Stimulated activated naive CD4-positive, alpha-beta T cell treated with Interleukin-2 at 50 U/mL for 16 hours (primary cell): ENCODE data around the gene SCN1A.
"Not testable (repeated sequence)": the region's sequence is repeated elsewhere in the genome, so short reads cannot be mapped to it uniquely, and the experiment has no call there.

Experiments used
- DNase-seq: peaks from one replicate; lab custom pipeline; 2025; lab: John Stamatoyannopoulos, UW

The SCN1A gene

DNA sequence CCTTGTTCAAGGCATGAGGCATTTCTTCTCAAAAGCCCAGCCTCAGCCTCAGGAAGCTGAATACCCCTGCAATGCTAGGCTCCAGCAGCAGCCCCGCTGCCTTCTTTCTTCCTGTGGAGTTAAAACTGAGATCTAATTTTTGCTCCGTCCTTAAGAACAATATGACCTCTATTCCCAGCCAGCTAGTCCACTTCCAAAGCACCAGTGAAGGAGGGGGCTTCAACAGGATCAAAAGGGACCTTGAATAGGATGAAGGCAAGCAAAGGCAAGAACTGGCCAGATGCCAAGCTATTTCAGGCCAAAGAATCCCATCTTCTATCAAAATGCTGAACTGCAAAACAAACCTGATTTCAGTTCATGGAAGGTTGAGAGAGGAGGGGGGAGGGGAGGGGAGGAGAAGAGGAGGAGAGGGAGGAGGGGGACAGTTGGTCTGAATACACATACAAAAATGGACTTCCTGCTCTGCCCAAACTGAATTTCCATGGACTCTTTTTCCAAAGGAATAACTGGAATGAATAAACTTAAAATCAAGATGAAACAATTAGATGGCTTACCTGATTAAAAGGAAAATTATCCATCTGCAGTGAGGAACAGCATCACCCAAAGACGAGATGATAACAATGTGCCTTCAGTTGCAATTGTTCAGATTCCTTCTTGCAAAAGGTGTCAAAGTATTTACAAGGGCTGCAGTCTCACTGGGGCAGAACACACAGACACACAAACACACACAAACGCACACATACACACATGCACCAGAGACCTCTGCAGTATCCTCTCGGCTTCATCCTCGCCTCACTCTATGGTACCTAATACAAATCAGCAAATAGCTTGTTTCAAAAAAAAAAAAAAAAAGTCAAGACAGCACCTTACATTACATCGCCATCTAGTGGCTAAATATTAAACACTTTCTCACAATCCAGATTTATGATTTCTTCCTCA is at the start of gene SCN1A:
SCN1A (minus strand) TSS at position 804 of the 939 bp plus-strand sequence. CDS start 54,399 bp downstream, outside the sequence.
- no peak for DNase-seq

DNA sequence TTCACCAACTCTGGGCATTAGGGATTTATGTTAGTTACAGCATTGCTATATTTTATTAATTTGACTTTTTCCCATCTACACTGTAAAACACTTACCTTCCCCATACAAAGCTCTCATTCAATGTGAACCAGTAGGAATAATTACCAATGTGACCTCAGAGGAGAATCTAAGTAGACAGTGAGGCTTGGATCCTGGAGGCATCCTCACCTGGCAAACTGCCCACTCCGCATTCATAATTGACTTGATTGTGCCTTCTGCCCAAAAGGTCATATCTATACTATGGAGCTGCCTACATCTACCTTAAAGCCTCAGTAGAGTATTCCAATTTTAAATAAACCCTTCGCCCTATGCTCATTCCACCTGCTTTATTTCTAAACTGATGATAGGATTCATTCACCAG is 45.4 kb upstream of the SCN1A start:
- DNase-seq, result no peak

DNA sequence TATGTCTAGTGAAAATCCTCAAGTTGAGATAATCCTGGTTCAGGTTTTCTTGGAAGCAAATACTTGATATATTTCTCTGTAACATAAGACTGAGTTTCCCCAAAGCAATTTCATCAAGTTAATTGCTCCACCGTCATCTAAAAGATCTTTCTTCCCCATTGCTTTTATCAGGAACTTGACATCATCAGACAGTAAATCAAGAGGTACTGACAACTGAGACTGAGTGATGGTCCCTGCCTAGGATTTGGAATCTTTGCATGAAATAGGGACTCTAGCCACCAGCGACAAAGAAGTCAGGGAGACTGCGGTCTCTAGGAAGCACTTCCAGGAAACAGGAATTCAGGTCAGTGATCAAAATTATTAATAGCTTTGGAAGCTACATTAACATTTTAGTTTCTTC is 43.4 kb upstream of the SCN1A start:
- no peak for DNase-seq

DNA sequence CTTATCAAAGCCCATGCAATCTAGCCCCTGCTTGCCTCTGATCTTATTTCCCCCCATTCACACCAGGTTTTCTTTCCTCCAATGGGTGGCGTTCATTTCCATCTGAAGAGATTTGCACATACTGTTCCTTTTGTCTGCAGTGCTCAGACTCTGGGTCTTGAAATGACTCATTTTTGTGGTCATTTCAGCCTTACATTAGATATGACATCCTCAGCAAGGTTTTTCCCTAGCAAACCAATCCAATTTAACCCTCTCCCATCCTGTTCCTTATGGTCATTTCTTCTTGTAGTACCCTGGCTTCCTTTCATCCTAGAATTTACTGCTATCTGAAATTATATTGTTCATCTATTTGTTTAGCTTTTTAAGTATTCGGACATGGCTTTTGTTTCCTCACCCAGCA is 42.5 kb upstream of the SCN1A start:
- no peak for DNase-seq

DNA sequence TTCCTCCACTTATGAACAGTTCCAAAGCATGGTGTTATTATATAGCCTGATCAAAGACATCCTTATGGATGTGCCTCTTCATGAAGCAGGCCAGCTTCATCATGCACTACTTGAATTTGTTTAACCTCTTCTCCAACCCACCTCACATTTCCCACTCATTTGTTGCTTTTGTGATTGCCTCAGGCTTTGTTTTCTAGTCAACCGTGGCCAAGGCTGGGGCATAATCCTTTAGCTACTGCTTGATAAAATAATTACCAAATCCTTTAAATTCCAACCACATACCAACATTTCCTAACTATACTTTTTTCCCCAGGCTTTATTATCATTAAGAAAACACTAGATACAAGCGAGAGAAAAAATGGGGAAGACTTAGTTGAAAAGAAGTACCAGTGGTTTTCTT is 39.6 kb upstream of the SCN1A start:
- no peak for DNase-seq

DNA sequence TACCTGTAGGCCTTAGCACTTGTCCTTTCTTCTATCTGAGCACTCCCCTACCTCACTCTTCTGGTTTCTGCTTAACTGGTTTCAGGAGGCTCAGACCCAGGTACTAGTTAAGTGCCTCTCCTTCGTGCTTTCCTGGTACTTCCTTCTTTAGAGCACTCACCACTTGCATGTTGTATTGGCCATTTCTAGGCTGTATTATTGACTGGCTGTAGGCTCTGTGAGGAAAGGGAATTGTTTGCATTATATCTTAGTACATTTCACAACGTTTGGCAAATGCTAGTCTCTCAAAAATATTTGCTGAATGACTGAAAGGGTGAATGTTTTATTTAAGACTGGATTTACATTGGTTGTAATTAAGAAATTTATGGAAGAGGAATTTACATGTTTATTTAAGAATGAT is 36.0 kb upstream of the SCN1A start:
- DNase-seq, result no peak

DNA sequence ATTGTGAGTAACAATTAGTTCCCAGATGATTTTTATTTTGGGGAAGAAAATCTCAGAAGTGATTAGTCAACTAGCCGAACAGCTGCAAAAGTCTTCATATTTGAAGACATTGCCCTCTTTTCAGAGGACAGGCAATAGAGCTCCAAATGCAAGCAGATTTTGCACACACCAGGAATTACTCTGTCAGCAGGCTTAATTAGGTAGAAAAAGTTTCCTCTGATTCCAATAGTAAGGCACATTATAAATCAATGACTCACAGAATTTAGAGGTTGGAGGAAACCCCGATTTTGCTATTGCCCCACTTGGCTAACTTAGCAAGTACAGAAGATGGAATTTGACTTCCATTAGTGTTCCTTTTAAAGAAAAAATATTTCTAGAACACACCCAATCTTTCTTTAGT is 30.7 kb upstream of the SCN1A start:
- no peak for DNase-seq

DNA sequence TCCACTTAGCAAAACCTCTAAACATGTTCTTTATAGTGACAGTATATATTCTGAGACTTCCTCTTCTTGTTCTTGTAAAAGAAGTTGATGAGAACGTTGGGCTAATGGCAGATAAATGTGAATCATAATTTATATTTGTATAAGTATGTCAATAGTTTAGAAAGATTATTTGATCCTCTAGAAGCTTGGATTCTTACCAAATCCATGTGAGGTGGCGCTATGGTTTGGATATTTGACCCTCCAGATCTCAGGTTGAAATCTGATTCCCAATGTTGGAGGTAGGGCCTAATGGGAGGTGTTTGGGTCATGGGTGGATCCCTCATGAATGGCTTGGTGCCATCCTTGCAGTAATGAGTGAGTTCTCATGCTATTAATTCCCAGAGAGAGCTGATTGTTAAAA is 29.8 kb upstream of the SCN1A start:
- DNase-seq, result no peak

DNA sequence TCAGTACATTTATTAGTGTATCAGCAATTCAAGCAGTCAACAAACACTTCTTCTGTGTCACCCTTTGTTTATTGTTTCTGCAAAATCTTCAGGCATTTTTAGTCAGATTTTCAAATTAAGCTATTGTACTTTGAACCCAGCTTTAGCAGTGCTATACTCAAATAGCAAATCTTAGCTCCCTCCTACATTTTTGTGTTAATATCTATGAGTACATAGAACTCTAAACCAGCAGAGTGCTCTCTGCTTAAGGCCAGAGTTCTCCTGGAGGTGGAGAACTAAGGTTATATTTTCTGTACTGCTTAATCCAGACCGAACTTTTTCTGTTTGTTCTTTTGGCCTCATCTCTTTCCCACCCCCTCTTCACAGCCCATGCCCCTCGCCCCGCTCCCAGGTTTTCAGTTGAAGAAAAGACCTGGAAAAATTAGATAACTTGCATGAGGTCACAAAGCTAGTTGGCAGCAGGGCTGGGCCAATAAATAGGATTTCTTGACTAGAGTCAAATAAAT is 29.2 kb upstream of the SCN1A start:
- DNase-seq, result no peak

DNA sequence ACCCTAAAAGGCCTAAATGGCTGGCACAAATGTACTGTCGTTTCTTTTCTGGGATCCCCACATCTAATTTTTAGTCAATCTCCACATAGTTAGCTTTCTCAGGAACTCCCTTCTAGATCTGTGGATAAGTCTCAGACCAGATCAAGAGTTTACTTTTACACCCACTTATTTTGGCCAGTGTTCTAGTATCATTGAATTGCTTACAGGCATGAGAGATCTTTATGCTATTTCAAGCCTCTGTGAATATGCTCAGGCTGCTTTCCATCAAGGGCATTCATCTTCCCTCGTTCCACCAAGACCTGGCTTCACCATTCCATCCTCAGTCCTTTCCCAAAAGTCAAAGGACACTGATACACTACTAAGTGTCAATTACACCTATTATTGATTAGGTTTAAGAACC is 27.8 kb upstream of the SCN1A start:
- no peak for DNase-seq

DNA sequence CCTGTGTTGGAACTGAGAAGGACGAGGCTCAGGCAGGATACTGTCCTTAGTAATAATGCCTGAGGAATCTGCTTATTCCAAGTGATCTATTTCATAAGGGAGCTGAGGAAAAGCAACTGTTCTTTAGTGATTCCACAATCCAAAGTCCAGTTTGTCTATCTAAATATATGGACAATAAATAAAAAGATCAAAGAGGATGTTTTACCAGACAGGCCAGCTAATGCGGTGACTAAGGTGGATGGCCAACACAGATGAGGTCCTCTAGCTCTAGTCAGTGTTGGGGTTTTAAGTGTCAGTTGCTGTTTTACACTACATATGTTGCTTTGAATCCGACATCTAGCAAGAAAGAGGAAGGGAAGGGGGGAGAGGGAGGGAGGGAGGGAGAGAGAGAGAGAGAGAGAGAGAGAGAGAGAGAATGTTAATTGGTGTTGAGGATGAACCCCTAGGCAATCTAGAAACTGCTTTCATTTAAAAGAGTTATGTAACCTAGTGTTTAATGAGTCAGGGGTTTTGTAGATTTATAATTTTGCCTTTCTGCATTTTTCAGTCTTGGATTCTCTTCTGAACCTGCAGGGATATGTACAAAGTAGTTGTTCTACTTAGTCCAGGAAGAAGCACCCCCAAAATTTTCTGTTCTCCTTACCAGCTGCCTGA is 27.0 kb upstream of the SCN1A start:
- DNase-seq, result no peak

DNA sequence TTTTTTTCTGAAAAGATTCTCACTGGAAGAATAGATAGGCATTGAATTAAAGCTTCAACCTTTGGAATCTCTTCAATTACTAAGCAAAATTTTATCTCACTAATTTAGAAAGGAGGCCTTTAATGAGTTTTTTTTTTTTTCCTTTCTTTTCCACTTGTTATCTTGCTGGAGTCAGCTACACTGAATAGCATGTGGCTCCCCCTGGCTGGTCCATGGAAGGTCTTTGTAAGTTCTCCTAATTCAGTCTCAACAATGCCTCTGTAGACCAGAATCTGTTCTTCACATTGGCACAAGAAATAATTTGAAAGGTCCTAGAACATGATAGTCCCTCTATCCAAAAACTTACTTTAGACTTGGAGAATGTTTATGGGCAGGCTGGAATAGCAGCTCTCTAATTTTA is 24.2 kb upstream of the SCN1A start:
- no peak for DNase-seq

DNA sequence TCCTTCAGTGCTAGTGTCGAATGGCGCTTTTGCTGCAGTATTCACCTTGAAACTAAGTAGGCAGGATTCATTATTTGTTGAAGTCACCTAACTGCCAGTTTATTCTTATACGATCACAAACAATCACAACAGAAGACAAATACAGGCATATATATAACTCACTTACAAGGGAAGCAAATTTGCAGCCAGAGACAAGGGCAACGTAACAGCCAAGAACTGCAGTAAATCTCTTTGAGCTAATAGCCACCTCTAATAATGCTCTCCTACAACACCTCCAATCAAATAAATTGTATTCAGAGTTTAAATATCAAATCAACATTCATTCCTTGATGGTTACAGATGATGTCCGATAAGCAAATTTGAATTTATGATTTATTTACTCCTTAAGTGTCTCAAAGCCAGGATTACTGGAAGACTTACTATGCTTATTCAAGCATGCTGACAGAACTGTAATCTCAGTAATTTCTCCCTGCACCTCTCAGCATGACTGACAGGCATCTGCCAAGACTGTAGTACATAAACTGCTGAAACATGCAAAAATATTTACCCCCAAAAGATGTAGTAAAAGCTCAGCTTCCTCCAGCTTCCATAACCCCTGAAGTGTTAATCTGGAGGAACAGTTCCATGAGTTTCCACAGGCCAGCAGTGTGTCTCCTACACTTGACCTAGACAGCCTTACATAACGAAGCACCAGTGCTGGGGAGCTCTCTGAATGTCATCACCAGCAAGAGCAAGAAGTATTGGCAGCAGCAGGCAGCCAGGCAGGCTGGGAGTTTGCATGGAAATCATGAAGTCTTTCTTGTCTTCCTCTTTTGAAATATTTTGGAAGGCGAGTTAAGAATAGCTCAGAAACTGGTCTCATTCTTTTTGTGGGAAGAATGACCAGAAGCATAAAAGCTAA is 20.9 kb upstream of the SCN1A start:
- no peak for DNase-seq

DNA sequence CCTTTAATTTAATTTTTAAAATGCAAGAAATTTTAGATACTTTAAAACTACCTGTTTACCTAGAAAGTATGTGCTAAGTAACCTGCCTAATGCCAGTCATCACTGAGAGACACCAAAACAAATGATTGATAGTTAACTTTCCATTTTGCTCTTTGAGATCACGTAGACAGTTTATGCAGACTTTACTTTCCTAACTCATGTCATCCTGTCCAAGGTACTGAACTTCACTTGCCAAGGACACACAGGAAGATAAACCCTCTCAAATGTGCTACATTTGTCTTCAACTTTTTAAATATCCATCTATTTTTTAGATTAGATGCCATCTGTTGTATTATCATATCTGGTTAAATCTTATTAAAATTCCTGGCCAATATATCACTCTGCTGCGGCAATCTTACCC is 20.1 kb upstream of the SCN1A start:
- DNase-seq, result no peak

DNA sequence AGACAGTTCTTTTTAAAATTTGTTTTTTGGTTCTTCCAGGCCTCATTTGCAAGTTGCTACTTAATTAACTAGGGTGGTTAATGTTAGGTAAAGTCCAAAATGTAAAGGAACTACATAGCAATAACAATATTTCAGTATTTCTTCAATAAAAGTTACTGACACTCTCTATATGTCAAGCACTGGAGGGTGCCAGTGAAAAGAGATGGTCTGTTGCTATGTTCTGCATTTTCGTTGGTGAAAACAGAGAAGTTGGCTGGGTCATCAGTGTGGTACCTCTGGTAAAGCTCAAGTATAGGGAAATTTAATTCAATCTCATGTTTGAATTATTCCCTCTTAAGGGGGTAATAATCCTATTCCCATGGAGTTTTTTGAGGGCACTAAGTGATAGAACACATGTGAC is 16.3 kb upstream of the SCN1A start:
- DNase-seq, result no peak

DNA sequence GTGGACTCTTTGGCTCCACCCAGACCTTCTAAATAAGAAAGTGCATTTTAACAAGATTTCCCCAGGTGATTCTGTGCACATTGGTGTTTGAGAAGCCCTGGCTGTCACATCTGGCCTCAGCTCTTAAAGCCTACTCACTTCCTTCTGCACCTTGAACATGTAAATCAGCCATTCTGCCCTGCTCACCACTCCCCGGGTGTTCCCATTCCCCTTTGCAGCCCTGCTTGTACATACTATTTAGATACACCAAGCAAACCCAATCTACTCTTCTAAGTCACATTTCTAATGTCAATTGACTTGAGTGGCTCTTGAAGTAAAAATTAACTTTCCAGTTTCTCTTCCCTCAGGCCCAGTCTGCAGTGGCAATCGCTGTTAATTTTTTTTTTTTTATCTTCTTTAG is 13.1 kb upstream of the SCN1A start:
- DNase-seq, result no peak

DNA sequence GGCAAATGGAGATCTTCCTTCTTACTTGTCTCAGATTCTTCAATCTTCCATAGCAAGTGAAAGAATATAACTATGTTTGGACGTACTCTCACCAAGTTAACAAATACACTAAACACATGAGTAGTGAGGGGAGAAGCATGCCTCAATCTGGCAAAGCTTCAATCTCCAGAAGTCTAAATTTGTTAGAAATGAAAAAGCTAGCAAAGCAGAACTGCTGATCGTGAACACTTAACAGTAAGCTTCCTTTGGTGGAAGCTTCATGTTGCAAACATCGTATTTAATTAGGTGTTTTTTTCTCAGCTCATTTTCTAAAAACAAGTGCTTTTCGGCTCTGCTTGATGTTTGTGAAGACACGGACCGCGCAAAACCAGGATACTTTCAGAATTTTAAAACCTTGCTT is 12.7 kb upstream of the SCN1A start:
- no peak for DNase-seq

DNA sequence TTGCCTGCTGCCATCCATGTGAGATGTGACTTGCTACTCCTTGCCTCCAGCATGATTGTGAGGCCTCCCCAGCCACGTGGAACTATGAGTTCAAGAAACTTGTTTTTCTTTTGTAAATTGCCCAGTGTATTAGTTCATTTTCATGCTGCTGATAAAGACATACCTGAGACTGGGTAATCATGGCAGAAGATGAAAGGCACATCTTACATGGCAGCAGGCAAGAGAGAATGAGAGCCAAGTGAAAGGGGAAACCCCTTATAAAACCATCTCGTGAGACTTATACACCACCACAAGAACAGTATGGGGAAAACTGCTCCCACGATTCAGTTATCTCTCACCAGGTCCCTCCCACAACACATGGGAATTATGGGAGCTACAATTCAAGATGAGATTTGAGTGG is 11.7 kb upstream of the SCN1A start:
- not testable (repeated sequence) for DNase-seq

DNA sequence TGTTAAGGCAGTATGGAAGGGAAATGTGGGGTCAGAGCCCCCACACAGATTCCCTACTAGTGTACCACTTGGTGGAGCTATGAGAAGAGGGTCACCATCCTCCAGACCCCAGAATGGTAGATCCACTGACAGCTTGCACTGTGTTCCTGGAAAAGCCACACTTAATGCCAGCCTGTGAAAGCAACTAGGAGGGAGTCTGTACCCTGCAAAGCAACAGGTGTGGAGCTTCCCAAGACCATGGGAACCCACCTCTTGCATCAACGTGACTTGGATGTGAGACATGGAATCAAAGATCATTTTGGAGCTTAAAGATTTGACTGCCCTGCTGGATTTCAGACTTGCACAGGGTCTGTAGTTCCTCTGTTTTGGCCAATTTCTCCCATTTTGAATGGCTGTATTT is 10.8 kb upstream of the SCN1A start:
- DNase-seq, result no peak

DNA sequence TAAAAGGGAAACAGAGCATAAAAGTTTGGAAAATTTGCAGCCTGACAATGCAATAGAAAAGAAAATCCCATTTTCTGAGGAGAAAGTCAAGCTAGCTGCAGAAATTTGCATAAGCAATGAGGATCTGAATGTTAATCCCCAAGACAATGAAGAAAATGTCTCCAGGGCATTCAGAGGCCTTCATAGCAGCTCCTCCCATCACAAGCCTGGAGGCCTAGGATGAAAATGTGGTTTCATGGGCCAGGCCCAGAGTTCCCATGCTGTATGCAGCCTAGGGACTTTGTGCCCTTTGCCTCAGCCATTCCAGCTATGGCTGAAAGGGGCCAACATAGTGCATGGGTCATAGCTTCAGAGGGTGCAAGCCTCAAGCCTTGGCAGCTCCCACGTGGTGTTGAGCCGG is 10.3 kb upstream of the SCN1A start:
- no peak for DNase-seq

DNA sequence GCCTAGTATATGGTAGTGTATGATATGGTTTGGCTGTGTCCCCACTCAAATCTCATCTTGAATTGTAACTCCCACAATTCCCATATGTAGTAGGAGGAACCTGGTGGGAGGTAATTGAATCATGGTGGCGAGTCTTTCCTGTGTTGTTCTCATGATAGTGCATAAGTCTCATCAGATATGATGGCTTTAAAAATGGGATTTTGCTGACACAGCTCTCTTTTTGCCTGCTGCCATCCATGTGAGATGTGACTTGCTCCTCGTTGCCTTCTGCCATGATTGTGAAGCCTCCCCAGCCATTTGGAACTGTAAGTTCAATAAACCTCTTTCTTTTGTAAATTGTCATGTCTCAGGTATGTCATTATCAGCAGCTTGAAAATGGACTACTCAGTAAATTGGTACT is 9.5 kb upstream of the SCN1A start:
- no peak for DNase-seq

DNA sequence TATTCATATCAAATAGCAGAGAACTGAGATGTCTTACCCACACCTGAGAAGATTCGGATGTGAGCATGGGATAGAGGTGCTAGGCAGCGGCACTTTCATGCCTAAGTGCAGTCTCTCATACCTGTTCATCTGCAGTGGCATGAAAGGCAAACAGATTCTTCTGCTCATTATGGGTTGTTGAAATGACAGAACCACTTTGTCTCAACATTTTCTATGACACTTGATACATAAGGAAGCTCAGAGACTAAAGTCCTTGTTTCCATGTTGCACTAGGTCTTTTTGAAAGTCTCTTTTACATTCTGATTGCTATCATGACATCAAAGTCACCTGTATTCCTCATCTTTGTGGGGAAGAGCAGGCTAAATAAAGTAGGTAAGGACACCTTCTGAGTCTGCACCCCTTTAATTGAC is 8.0 kb upstream of the SCN1A start:
- no peak for DNase-seq
